Cardiac fibroblast (primary cell): ENCODE results near the gene FBLIM1.

ENCODE experiments used
- DNase-seq, 2 donors: peaks; one replicate each; pipeline versions ENCODE4 v3.0.0 to v3.0.0-alpha.2; 2010; ENCODE audit warnings: low read depth in 2 of 2
- H3K4me3 ChIP-seq, 2 donors: replicated peaks in 1 of 2; 1 replicate in 1 of 2; 2 replicates in 1 of 2; pipeline ENCODE4 v1.5.1; 2011; ENCODE audit warnings: low read depth in 2 of 2, low read length in 2 of 2, mild to moderate bottlenecking in 2 of 2, moderate library complexity in 1 of 2
- CTCF ChIP-seq: IDR thresholded peaks from one replicate; pipeline ENCODE4 v1.5.1; 2011; ENCODE audit warnings: low read depth, mild to moderate bottlenecking, low read length, inconsistent platforms

Gene FBLIM1

GRCh38 chr1:15767941-15768340, 9.3 kb downstream of the FBLIM1 start:
- DNase-seq, result no peak
- H3K4me3 ChIP-seq, result no peak overlapping the region
- TF ChIP-seq CTCF, result no peak

- no peak overlapping the region for H3K4me3 ChIP-seq
- DNase-seq, result no peak
- TF ChIP-seq CTCF, result no peak
Observed at GRCh38 chr1:15768388-15768787, 9.8 kb downstream of the FBLIM1 start.

- TF ChIP-seq CTCF, result no peak
- H3K4me3 ChIP-seq, result no peak overlapping the region
- DNase-seq, result no peak
Observed at GRCh38 chr1:15770313-15770962, 11.8 kb downstream of the FBLIM1 start.

GRCh38 chr1:15771836-15772515, 13.4 kb downstream of the FBLIM1 start:
- no peak for TF ChIP-seq CTCF
- H3K4me3 ChIP-seq, result no peak overlapping the region
- DNase-seq, result no peak

GRCh38 chr1:15775706-15776105, 17.1 kb downstream of the FBLIM1 start:
- H3K4me3 ChIP-seq, result no peak overlapping the region
- no peak for TF ChIP-seq CTCF
- no peak for DNase-seq

GRCh38 chr1:15777909-15778707, 19.5 kb downstream of the FBLIM1 start:
- H3K4me3 ChIP-seq, result no peak overlapping the region
- DNase-seq, result no peak
- TF ChIP-seq CTCF, result no peak
